ENCODE measurements around the gene PSME2.

GRCh38 chr14:24108336-24108874 lies 38.0 kb downstream of the PSME2 start:
- TF ChIP-seq, protein P1, sequence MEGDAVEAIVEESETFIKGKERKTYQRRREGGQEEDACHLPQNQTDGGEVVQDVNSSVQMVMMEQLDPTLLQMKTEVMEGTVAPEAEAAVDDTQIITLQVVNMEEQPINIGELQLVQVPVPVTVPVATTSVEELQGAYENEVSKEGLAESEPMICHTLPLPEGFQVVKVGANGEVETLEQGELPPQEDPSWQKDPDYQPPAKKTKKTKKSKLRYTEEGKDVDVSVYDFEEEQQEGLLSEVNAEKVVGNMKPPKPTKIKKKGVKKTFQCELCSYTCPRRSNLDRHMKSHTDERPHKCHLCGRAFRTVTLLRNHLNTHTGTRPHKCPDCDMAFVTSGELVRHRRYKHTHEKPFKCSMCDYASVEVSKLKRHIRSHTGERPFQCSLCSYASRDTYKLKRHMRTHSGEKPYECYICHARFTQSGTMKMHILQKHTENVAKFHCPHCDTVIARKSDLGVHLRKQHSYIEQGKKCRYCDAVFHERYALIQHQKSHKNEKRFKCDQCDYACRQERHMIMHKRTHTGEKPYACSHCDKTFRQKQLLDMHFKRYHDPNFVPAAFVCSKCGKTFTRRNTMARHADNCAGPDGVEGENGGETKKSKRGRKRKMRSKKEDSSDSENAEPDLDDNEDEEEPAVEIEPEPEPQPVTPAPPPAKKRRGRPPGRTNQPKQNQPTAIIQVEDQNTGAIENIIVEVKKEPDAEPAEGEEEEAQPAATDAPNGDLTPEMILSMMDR (IDR thresholded peaks at IDR 0.05), result no peak
- TF ChIP-seq POLR2AphosphoS5 (IDR thresholded peaks at IDR 0.05), result no peak
